ENCODE results near the gene MARVELD1. TPM values are rescaled to one million over a fixed set of nuclear protein-coding genes. Genes with fewer than 3 reads are reported as not detected.
A peak's percentile ranks its signal among the peaks of the same experiment; 100 is the strongest.

Gene MARVELD1
- total RNA-seq, 1 donor = 64.3 TPM

GRCh38 chr10:97755718-97756117, 42.2 kb downstream of the MARVELD1 start:
- TF ChIP-seq, protein P1, sequence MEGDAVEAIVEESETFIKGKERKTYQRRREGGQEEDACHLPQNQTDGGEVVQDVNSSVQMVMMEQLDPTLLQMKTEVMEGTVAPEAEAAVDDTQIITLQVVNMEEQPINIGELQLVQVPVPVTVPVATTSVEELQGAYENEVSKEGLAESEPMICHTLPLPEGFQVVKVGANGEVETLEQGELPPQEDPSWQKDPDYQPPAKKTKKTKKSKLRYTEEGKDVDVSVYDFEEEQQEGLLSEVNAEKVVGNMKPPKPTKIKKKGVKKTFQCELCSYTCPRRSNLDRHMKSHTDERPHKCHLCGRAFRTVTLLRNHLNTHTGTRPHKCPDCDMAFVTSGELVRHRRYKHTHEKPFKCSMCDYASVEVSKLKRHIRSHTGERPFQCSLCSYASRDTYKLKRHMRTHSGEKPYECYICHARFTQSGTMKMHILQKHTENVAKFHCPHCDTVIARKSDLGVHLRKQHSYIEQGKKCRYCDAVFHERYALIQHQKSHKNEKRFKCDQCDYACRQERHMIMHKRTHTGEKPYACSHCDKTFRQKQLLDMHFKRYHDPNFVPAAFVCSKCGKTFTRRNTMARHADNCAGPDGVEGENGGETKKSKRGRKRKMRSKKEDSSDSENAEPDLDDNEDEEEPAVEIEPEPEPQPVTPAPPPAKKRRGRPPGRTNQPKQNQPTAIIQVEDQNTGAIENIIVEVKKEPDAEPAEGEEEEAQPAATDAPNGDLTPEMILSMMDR (IDR thresholded peaks at IDR 0.05; ENCODE audit: insufficient read depth, low read length) = no peak
- no peak overlapping the region for H3K4me3 ChIP-seq (ENCODE audit: low read depth, low read length)
- no peak for DNase-seq (ENCODE audit: low read depth)

DNA sequence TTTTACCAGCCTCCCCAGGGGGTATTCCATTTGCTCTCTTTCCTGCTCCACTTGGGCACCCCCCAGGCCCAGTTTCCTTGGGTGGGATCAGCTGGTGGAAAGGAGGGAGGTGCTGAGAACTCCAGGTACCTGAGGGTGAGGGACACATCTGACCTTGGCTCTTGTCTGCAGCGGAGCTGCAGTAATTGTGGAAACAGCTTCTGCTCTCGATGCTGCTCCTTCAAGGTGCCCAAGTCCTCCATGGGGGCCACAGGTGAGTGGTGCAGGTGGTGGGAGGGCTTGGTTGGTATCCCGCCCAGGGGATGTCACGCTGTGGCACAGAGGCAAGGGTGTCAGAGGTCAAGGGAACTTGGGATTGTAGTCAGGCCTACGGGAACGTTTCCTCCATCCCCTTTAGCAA, 43.9 kb downstream of the MARVELD1 start:
- DNase-seq (ENCODE audit: low read depth) = no peak
- no peak overlapping the region for H3K4me3 ChIP-seq (ENCODE audit: low read depth, low read length)
- TF ChIP-seq, protein P1 (IDR thresholded peaks at IDR 0.05; ENCODE audit: insufficient read depth, low read length) = no peak

DNA sequence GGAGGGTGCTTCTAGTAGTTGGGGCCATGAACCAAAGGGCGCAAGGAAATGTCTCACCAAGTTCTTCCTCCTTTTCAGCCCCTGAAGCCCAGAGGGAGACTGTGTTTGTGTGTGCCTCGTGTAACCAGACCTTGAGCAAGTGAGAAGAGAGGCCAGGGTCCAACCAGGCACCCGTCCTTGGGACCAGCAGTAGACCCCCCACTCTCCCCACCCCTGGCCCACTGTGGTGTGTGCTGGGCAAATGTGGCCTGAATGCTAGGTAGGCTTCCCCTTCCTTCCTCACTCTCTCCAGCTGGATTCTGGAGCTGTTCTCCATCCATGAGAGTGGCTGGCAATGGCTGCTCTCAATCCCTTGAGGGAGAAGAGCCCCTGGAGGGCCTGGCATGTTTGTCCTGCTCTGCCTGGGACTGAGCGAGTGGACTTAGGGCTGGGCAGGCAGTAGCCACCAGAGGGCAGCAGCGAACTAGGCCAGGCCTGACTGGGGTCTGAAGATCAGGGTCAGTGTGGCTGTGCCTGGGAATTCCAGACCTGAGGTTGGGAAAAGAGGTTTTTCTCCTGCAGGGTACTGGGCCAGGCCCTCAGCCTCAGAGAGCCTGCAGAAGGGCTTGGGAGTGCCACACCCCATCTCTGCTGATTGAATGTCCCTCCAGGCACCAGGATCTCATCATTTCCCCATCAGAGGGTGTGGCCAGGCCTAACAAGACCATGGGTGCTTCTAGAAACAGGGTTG, 45.8 kb downstream of the MARVELD1 start:
- no peak overlapping the region for H3K4me3 ChIP-seq (ENCODE audit: low read depth, low read length)
- TF ChIP-seq, protein P1 (IDR thresholded peaks at IDR 0.05; ENCODE audit: insufficient read depth, low read length) = peak; percentile 95
- DNase-seq (ENCODE audit: low read depth) = peak; percentile 64

DNA sequence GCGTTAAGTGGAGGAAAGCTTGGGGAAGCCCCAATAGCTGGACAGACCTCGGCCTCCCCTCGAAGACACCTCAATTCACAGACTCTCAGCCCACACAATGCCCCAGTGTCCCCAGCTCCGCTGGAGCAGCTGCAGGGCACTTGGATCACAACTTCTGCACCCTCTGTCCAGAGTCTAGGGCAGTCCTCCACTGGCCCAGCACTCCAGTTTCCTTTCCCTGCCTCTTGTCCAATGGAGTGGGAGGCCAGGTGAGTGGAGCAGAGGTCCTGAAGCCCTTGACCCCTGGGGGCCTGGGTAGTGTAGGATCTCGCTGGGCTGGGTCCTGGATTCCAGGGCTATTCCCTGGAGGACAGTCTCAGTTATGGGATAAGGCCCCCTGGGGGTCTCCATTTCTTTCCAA, 46.4 kb downstream of the MARVELD1 start:
- DNase-seq (ENCODE audit: low read depth) = no peak
- TF ChIP-seq, protein P1 (IDR thresholded peaks at IDR 0.05; ENCODE audit: insufficient read depth, low read length) = no peak
- no peak overlapping the region for H3K4me3 ChIP-seq (ENCODE audit: low read depth, low read length)

- no peak overlapping the region for H3K4me3 ChIP-seq (ENCODE audit: low read depth, low read length)
- TF ChIP-seq, protein P1 (IDR thresholded peaks at IDR 0.05; ENCODE audit: insufficient read depth, low read length) = no peak
- no peak for DNase-seq (ENCODE audit: low read depth)
Measured at GRCh38 chr10:97760461-97761257, 47.1 kb downstream of the MARVELD1 start.

GRCh38 chr10:97761331-97761865, 47.9 kb downstream of the MARVELD1 start:
- TF ChIP-seq, protein P1 (IDR thresholded peaks at IDR 0.05; ENCODE audit: insufficient read depth, low read length) = no peak
- no peak for DNase-seq (ENCODE audit: low read depth)
- H3K4me3 ChIP-seq (ENCODE audit: low read depth, low read length) = no peak overlapping the region
